ENCODE results near the gene GNAL. TPM values are rescaled to one million over a fixed set of nuclear protein-coding genes. Genes with fewer than 3 reads are reported as not detected.

The GNAL gene
- polyA plus RNA-seq, 4 donors, result 3.3 to 5.1 (median 4.0) TPM

GRCh38 chr18:11757084-11757590, 68.1 kb downstream of the GNAL start:
- no peak for DNase-seq (ENCODE audit: low read depth in 4 of 4, low spot score in 3 of 4)

GRCh38 chr18:11759456-11759855, 70.4 kb downstream of the GNAL start:
- DNase-seq (ENCODE audit: low read depth in 4 of 4, low spot score in 3 of 4), result no peak

DNA sequence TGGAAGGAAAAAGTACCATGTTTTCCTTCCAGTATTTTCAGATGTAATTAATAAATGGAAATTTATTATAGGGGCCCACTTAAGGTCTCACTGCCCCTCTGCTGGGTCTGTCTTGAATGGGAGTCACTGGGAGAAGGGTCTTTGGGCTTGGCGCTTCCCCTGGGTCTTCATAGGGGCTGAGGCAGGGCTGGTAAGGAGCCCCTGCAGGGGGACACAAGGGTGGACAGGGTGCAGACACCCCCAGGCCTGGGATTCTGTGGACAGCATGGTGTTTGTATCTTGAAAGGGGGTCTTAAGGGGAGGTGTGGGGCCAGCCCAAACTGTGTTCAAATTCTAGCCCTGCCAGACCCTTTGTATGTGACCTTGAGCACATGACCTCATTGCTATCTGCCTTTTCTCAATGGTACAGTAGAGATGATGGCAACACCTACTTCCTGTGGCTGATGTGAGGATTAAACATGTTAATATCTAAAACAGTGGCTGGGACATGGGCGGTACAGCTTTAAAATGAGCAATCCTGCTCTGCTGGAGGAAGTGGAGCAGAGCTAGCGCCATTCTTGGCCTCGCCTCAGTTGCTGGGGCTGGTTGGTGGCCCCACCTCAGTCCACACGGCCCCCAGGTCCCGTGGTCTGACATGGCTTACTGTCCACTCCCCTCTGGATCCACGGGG, 71.6 kb downstream of the GNAL start:
- DNase-seq (ENCODE audit: low read depth in 4 of 4, low spot score in 3 of 4), result no peak

DNA sequence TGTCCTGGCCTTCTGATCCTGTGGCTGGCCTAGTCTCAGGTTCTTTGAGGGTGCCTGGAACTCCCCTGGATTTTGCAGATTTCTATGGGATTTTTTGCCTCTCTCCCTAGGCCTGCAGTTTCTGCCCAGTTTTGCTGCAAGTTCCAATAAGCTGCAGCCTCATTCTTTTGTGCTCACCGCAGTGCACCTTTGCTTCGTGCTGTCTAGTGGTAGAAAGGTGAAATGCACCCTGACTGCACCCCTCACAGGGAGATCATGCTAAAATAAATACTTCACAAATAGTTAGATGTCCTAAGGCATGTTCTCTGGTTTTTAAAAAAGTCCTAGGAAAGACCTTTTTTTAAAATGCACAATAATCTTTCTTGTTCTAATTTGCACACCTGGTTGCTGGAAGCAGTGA, 72.5 kb downstream of the GNAL start:
- no peak for DNase-seq (ENCODE audit: low read depth in 4 of 4, low spot score in 3 of 4)

DNA sequence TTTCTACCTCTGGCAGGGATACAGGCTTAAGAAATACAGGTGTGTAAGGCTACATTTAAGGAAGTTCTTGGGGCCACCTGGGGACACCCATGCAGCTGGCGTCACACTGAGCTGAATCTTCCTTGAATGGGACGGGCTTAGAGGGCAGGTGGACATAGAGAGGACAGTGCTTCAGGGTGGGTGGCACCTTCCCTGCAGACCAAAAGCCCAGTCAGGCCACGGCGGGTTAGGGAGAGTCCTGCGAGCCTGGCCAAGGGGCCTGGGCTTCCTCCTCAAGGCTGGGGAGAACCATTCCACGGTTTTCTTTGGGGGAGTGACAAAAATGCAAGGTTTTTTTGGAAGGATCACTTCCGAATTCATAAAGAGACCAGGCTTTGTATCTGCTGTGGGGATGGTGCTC, 73.4 kb downstream of the GNAL start:
- no peak for DNase-seq (ENCODE audit: low read depth in 4 of 4, low spot score in 3 of 4)

DNA sequence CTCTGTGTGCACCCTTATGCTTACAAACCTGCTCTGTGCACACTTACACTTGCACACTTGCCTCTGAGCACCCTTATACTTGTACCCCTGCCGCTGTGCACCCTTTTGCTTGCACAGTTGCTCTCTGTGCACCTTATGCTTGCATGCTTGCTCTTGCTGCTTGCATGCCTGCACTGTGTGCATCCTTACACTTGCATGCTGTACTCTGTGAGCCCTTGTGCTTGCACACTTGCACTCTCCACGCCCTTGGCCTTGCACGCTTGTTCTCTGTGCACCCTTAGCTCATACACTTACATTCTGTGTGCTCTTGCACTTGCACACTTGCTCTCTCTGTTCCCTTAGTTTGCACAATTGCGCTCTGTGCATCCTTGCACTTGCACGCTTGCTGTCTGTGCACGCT, 78.3 kb downstream of the GNAL start:
- no peak for DNase-seq (ENCODE audit: low read depth in 4 of 4, low spot score in 3 of 4)

- DNase-seq (ENCODE audit: low read depth in 4 of 4, low spot score in 3 of 4), result no peak
These were observed 78.9 kb downstream of the GNAL start for GRCh38 chr18:11767935-11768334.

DNA sequence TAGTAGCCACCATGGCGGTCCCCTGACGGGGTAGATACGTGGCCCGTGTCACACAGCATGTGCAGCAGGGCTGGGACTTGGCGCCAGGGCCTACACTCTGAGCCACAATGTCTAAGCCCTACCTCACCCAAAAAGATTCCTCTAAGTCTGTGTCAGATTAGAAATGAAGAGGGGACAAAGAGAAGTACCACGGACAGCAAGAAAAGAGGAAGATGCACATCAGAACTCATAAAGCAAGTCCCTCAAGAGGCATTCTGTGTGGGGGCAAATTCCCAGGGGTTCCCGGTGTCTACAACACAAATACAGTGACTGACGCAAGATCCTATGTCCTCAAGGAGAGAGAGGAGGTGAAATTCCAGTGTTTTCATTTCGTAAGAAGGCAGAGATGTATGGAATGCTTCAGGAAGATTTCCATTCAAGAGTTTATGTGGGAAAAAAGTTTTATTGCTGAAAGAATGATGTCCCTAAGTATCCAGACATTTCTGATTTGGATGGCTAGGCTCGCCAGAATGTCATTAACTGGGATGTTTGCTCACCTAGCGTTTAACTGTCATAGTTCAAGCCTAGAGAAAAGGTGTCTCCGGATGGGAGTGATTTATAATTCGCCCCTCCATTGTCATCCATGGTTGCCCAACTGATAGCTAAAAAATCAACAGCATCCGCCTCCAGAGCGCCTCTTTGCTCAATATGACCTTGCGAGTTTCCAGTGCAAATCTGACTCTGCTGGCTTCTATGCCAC, 86.5 kb downstream of the GNAL start:
- DNase-seq (ENCODE audit: low read depth in 4 of 4, low spot score in 3 of 4), result peak in 1 of 4 donors; percentile 17

DNA sequence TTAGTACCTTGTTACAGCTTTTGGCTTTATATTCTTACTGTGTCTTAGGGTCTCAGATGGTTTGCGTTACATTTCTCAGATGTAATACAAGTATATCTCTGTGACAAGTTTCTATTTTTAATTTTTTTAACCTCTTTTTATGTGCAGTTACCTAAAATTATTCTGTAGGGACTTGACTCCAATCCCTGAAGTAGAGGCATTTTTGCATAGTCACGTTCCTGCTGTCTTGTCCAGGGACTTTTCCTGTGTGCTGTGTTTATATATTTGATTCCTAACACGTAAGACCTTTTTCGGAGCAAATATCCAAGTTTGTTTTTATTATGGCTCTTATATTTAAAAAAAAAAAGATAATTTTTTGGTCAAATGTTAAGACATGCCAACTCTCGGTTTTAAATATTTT, 91.0 kb downstream of the GNAL start:
- DNase-seq (ENCODE audit: low read depth in 4 of 4, low spot score in 3 of 4), result no peak

DNA sequence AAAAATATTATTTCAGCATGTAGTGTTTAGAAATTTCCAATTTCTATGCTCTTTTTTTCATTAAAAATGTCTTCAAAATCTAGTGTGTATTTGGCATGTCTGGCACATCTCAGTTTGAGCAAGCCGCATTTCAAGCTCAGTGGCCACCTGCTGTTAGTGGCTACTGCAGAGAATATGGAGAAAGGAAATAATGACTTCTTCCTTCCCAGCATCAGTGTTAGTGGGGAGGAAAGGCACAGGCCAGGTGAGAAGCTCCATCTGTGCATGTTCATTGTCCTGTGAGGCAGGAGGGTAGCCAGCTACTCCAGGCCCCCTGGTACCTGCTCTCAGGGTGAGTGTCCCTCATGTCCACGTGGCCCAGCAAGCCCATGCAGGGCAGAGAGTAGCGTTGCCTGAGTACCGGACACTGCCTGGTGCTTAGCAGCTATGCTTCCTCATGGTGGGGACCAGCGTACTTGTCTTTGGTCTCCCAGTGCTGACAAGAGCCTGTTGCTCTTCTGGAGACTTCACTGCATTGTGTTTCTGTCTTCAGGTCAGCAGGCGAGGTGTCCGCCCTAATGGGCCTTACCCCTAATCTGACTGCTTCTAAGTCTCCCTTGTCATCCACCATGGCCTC, 94.8 kb downstream of the GNAL start:
- no peak for DNase-seq (ENCODE audit: low read depth in 4 of 4, low spot score in 3 of 4)

DNA sequence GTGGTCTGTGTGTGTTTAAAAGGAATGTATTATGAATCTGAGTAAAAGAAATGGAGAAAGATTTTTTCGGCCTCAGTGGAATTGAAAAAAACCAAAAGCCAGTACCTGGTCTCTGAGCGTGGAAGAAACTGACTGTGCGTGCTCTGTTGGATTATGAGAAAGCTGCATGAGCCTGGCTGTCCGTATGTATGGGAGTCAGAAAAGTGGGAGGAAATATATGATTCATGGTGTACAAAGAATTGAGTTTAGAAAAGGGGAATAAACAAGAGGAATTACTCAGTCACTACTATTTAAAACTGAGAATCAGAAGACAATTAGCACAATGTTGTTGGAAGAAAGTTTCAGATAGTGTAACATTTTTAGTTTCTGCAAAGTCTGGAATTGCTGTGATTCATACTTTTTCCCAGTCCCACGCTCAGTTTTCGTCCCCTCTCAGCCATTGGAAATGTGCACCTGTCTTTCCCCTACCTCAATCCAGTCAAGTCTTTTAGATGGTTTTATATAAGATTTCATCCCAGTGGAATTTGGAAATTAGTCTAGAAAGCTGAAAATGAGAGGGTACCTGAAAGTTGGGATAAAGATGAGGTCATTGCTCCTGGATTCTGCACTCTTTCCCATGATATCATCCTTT, 95.7 kb downstream of the GNAL start:
- no peak for DNase-seq (ENCODE audit: low read depth in 4 of 4, low spot score in 3 of 4)

DNA sequence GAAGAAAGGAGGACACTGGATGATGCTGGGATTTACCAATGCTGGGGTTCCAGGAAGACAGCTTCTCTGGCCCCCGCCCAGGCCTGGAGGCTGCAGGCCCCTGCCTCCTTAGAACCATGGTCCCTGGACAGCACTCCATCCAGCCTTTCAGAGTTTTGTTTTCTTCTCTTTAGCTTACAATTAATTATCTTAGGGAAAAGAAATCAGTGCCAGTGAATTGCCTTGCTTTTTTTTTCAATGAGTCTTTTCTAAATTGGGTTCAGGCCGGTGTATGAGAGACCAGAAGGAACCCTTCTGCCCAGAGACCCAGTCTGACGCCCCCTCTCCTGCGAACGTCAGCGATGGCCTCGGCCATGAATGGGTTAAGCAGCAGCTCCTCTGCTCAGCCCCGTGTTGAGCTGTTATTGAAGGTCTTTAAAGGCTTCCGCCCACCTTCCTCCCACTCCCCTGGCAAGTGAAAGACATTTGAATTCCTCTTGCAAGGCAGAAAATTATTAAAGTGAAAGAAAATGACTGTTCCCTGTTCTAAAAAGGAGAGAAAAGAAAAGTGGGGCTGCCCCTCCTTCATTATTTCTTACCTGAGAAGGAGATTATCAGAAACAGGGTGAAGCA, 96.5 kb downstream of the GNAL start:
- DNase-seq (ENCODE audit: low read depth in 4 of 4, low spot score in 3 of 4), result peak in 1 of 4 donors; percentile 10

- DNase-seq (ENCODE audit: low read depth in 4 of 4, low spot score in 3 of 4), result no peak
These were observed 100.8 kb downstream of the GNAL start for GRCh38 chr18:11789716-11790510.

GRCh38 chr18:11791131-11791530, 102.1 kb downstream of the GNAL start:
- no peak for DNase-seq (ENCODE audit: low read depth in 4 of 4, low spot score in 3 of 4)

DNA sequence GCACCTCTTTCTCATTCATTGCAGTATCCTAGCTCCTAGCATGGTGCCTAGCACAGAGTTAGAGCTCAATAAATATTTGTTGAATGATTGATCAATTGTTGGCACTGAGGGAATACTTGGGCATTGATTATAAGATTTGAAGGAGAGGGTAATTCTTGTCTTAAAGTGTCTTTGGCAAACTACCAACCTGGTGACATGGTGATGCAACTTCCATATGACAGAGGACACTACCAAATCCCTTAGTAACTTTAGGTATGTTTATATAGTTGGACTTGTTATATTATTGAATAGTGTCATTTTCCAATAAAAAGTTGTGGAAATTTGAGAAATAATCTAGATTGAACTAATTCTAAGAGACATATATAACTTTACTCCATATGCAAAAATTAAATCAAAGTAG, 103.6 kb downstream of the GNAL start:
- no peak for DNase-seq (ENCODE audit: low read depth in 4 of 4, low spot score in 3 of 4)

- DNase-seq (ENCODE audit: low read depth in 4 of 4, low spot score in 3 of 4), result no peak
These were observed 105.1 kb downstream of the GNAL start for GRCh38 chr18:11794195-11794594.

GRCh38 chr18:11795916-11796315, 106.9 kb downstream of the GNAL start:
- no peak for DNase-seq (ENCODE audit: low read depth in 4 of 4, low spot score in 3 of 4)

- DNase-seq (ENCODE audit: low read depth in 4 of 4, low spot score in 3 of 4), result no peak
These were observed 109.2 kb downstream of the GNAL start for GRCh38 chr18:11798271-11798670.

- DNase-seq (ENCODE audit: low read depth in 4 of 4, low spot score in 3 of 4), result no peak
These were observed 110.0 kb downstream of the GNAL start for GRCh38 chr18:11799066-11799465.

Data from right renal pelvis (tissue), 4 donors.